H9 (cell line): ENCODE results near the gene ZNF8. TPM values are rescaled to one million over a fixed set of nuclear protein-coding genes. Genes with fewer than 3 reads are reported as not detected.

Experiments used
- DNase-seq: peaks from one replicate; pipeline ENCODE4 v3.0.0-alpha.2; 2017
- H2AFZ ChIP-seq: one replicate; pipeline ENCODE4 v1.6.1; 2013; ENCODE audit warnings: mild to moderate bottlenecking, low read length, control low read depth, moderate library complexity
- H2AK5ac ChIP-seq: 2 replicates; pipeline ENCODE4 v1.6.1; 2013; ENCODE audit warnings: low read length, control low read depth, mixed read lengths; ENCODE audit not compliant: insufficient read length
- H2BK120ac ChIP-seq: one replicate; pipeline ENCODE4 v1.6.1; 2013; ENCODE audit warnings: low read depth, mild to moderate bottlenecking, low read length, control low read depth, inconsistent platforms; ENCODE audit not compliant: poor library complexity, severe bottlenecking
- H2BK12ac ChIP-seq: 2 replicates; pipeline ENCODE4 v1.6.1; 2013; ENCODE audit warnings: low read length, control low read depth, mixed read lengths, low read depth; ENCODE audit not compliant: insufficient read length
- H2BK15ac ChIP-seq: 2 replicates; pipeline ENCODE4 v1.6.1; 2013; ENCODE audit warnings: low read depth, low read length, control low read depth
- H2BK20ac ChIP-seq: one replicate; pipeline ENCODE4 v1.6.1; 2013; ENCODE audit warnings: low read depth, mild to moderate bottlenecking, low read length, control low read depth, inconsistent platforms; ENCODE audit not compliant: poor library complexity, severe bottlenecking
- H2BK5ac ChIP-seq: 2 replicates; pipeline ENCODE4 v1.6.1; 2013; ENCODE audit warnings: low read length, control low read depth, mixed read lengths; ENCODE audit not compliant: insufficient read length
- H3K14ac ChIP-seq: 2 replicates; pipeline ENCODE4 v1.6.1; 2013; ENCODE audit warnings: low read length, control low read depth; ENCODE audit not compliant: insufficient read depth
- H3K18ac ChIP-seq: 2 replicates; pipeline ENCODE4 v1.6.1; 2013; ENCODE audit warnings: low read depth, mild to moderate bottlenecking, mixed read lengths, low read length, control low read depth; ENCODE audit not compliant: insufficient read length
- H3K23ac ChIP-seq: 2 replicates; pipeline ENCODE4 v1.6.1; 2013; ENCODE audit warnings: low read length, control low read depth, mixed read lengths, low read depth; ENCODE audit not compliant: insufficient read length
- H3K23me2 ChIP-seq: 2 replicates; pipeline ENCODE4 v1.6.1; 2013; ENCODE audit warnings: low read depth, mild to moderate bottlenecking, mixed read lengths, low read length, control low read depth; ENCODE audit not compliant: insufficient read length, poor library complexity, severe bottlenecking
- H3K27ac ChIP-seq: 2 replicates; pipeline ENCODE4 v1.5.1; 2013; ENCODE audit warnings: low read length, control low read depth, mixed read lengths, low read depth; ENCODE audit not compliant: insufficient read length
- H3K27me3 ChIP-seq: 2 replicates; pipeline ENCODE4 v1.6.1; 2013; ENCODE audit warnings: low read length, control low read depth, inconsistent platforms; ENCODE audit not compliant: insufficient read depth
- H3K4ac ChIP-seq: 2 replicates; pipeline ENCODE4 v1.6.1; 2013; ENCODE audit warnings: low read depth, mild to moderate bottlenecking, control low read depth, inconsistent platforms, low read length, moderate library complexity
- H3K4me1 ChIP-seq: 2 replicates; pipeline ENCODE4 v1.6.1; 2013; ENCODE audit warnings: low read length, control low read depth, inconsistent platforms; ENCODE audit not compliant: insufficient read depth
- H3K4me2 ChIP-seq: 2 replicates; pipeline ENCODE4 v1.6.1; 2013; ENCODE audit warnings: low read length, control low read depth, mixed read lengths; ENCODE audit not compliant: insufficient read length, insufficient read depth
- H3K56ac ChIP-seq: 2 replicates; pipeline ENCODE4 v1.6.1; 2013; ENCODE audit warnings: low read depth, mild to moderate bottlenecking, mixed read lengths, low read length, control low read depth; ENCODE audit not compliant: insufficient read length
- H3K79me1 ChIP-seq: 2 replicates; pipeline ENCODE4 v1.6.1; 2013; ENCODE audit warnings: low read depth, mild to moderate bottlenecking, moderate library complexity, low read length, control low read depth, inconsistent platforms; ENCODE audit not compliant: insufficient read depth, poor library complexity, severe bottlenecking
- H3K79me2 ChIP-seq: 2 replicates; pipeline ENCODE4 v1.6.1; 2013; ENCODE audit warnings: low read length, control low read depth, inconsistent platforms; ENCODE audit not compliant: insufficient read depth
- H3K9ac ChIP-seq: 2 replicates; pipeline ENCODE4 v1.6.1; 2013; ENCODE audit warnings: low read length, control low read depth, mixed read lengths; ENCODE audit not compliant: insufficient read length; ENCODE audit errors: extremely low read depth
- H3K9me3 ChIP-seq: one replicate; pipeline ENCODE4 v1.6.1; 2013; ENCODE audit warnings: low read depth, low read length, inconsistent platforms; ENCODE audit not compliant: control insufficient read depth
- H3T11ph ChIP-seq: one replicate; pipeline ENCODE4 v1.6.1; 2013; ENCODE audit warnings: mild to moderate bottlenecking, low read length, control low read depth, inconsistent platforms
- H4K20me1 ChIP-seq: one replicate; pipeline ENCODE4 v1.6.1; 2013; ENCODE audit not compliant: control insufficient read depth, insufficient read length, insufficient read depth
- H4K5ac ChIP-seq: 2 replicates; pipeline ENCODE4 v1.6.1; 2013; ENCODE audit warnings: low read depth, mild to moderate bottlenecking, mixed read lengths, low read length, control low read depth; ENCODE audit not compliant: insufficient read length
- H4K8ac ChIP-seq: replicated peaks from 2 replicates; pipeline ENCODE4 v1.6.1; 2013; ENCODE audit warnings: low read length, control low read depth, mixed read lengths, low read depth; ENCODE audit not compliant: insufficient read length
- H4K91ac ChIP-seq: 2 replicates; pipeline ENCODE4 v1.6.1; 2013; ENCODE audit warnings: low read depth, mild to moderate bottlenecking, moderate library complexity, mixed read lengths, low read length, control low read depth; ENCODE audit not compliant: insufficient read length
- H3K27ac Mint-ChIP-seq, 3 experiments: 2 replicates in 2 of 3; 3 replicates in 1 of 3; pipeline ENCODE4 v1.8.0; 2020 to 2021; ENCODE audit warnings: mixed read lengths in 3 of 3, mild to moderate bottlenecking in 1 of 3, moderate library complexity in 1 of 3
- H3K27me3 Mint-ChIP-seq: 2 replicates; pipeline ENCODE4 v1.8.0; 2021; ENCODE audit warnings: low read depth, mild to moderate bottlenecking, moderate library complexity, mixed read lengths
- H3K36me3 Mint-ChIP-seq, 3 experiments: 2 replicates in 2 of 3; 3 replicates in 1 of 3; pipeline ENCODE4 v1.8.0; 2020 to 2021; ENCODE audit warnings: low read depth in 3 of 3, mixed read lengths in 3 of 3; ENCODE audit not compliant: insufficient read depth in 1 of 3
- H3K4me1 Mint-ChIP-seq, 2 experiments: 2 replicates each; pipeline ENCODE4 v1.8.0; 2020; ENCODE audit warnings: mixed read lengths in 2 of 2
- H3K4me3 Mint-ChIP-seq, 2 experiments: 2 replicates in 1 of 2; 3 replicates in 1 of 2; pipeline ENCODE4 v1.8.0; 2020 to 2021; ENCODE audit warnings: mild to moderate bottlenecking in 2 of 2, mixed read lengths in 2 of 2, moderate library complexity in 1 of 2
- H3K9me3 Mint-ChIP-seq, 2 experiments: 2 replicates in 1 of 2; 3 replicates in 1 of 2; pipeline ENCODE4 v1.8.0; 2020; ENCODE audit warnings: mild to moderate bottlenecking in 2 of 2, mixed read lengths in 2 of 2, moderate library complexity in 1 of 2
- CTCF ChIP-seq: fragments of 200-600 bp; sonication (generic); conservative IDR thresholded peaks from 3 replicates; pipeline ENCODE4 v1.8.0; 2021; ENCODE audit warnings: antibody characterized with exemption, mild to moderate bottlenecking
- WGBS: extraction: QIAGEN DNeasy Blood & Tissue Kit; methylation state at CpG from one replicate; pipeline ENCODE4 v1.1.7; 2013; ENCODE audit warnings: missing lambda C conversion rate, low lambda C conversion rate, mixed read lengths; ENCODE audit not compliant: insufficient read length; ENCODE audit errors: extremely low coverage; 5-methylcytosine and 5-hydroxymethylcytosine counted together
- total RNA-seq: library from RNA; stranded (reverse); gene quantifications from 2 replicates; pipeline ENCODE4 v1.2.1, GENCODE V29; 2021

The ZNF8 gene
- total RNA-seq, 1 experiment from 2014 or later, result 17.3 TPM

- Mint-ChIP-seq H3K27ac (no peak overlapping the region), H3K36me3 (no peaks in the 10 kb centered on the region; a peak in 1 of 7 replicates), H3K27me3 (no peaks in the 10 kb centered on the region), H3K9me3 (no peaks in the 10 kb centered on the region), H3K4me3 (no peak overlapping the region), H3K4me1 (peaks cover 4 to 5% of the 10 kb centered on the region in 2 experiments; a peak in 3 of 4 replicates)
- H4K8ac ChIP-seq, result no peak overlapping the region
- H3K23ac ChIP-seq, result no peak overlapping the region
- no peak overlapping the region for H2BK120ac ChIP-seq
- H2BK15ac ChIP-seq, result no peak overlapping the region
- H3K23me2 ChIP-seq, result peaks cover 10% of the 10 kb centered on the region
- no peak for DNase-seq
- no peak overlapping the region for H3K27ac ChIP-seq
- peak overlapping the region; percentile 76; the same call in 1 of the 2 replicates for H3K14ac ChIP-seq
- no peaks in the 10 kb centered on the region for H3K9me3 ChIP-seq
- H3K9ac ChIP-seq, result peak overlapping the region; percentile 92
- H4K20me1 ChIP-seq, result peaks cover 5% of the 10 kb centered on the region
- H2AFZ ChIP-seq, result no peak overlapping the region
- TF ChIP-seq CTCF, result no peak
- no peak overlapping the region for H3K56ac ChIP-seq
- H2BK5ac ChIP-seq, result no peak overlapping the region
- peak overlapping the region; percentile 86 for H3K4me2 ChIP-seq
- no peak overlapping the region for H2AK5ac ChIP-seq
- H3K18ac ChIP-seq, result peak overlapping the region; percentile 76
- no peak overlapping the region for H4K91ac ChIP-seq
- H3K79me2 ChIP-seq, result no peaks in the 10 kb centered on the region
- H3K27me3 ChIP-seq, result no peaks in the 10 kb centered on the region
- no peaks in the 10 kb centered on the region for H3K79me1 ChIP-seq
- no CpG with 5 or more reads among the region's 9 CpGs for WGBS
- H4K5ac ChIP-seq, result no peak overlapping the region
- H3K4ac ChIP-seq, result no peak overlapping the region
- no peaks in the 10 kb centered on the region for H3K4me1 ChIP-seq
- H2BK20ac ChIP-seq, result no peak overlapping the region
- no peak overlapping the region for H3T11ph ChIP-seq
- H2BK12ac ChIP-seq, result no peak overlapping the region
Measured at GRCh38 chr19:58326501-58326913, 47.8 kb downstream of the ZNF8 start.
